GM19035 (cell line): ENCODE measurements around the gene C1orf185.
"Not testable (repeated sequence)": the region's sequence is repeated elsewhere in the genome, so short reads cannot be mapped to it uniquely, and the experiment has no call there.

Experiments
- ATAC-seq: cut with Tn5 transposase; IDR thresholded peaks from one replicate; pipeline ENCODE4 v1.9.1; 2021; ENCODE audit not compliant: unreplicated experiment

The C1orf185 gene

DNA sequence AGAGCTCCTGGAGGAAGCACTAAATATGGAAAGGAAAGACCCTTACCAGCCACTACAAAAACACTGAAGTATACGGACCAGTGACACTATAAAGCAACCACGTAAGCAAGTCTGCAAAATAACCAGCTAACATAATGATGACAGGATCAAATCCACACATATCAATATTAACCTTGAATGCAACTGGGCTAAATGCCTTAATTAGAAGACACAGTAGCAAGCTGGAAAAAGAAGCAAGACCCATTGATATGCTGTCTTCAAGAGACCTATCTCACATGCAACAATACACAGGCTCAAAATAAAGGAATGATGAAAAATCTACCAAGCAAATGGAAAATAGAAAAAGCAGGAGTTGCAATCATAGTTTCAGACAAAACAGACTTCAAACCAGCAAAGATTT is 31.0 kb downstream of the C1orf185 start:
- ATAC-seq = no peak

- ATAC-seq = not testable (repeated sequence)
These were observed 35.7 kb downstream of the C1orf185 start for GRCh38 chr1:51137696-51138095.

GRCh38 chr1:51139474-51139873 is 37.4 kb downstream of the C1orf185 start:
- ATAC-seq = no peak

GRCh38 chr1:51147394-51147793 is 45.4 kb downstream of the C1orf185 start:
- no peak for ATAC-seq

- no peak for ATAC-seq
These were observed 52.7 kb downstream of the C1orf185 start for GRCh38 chr1:51154776-51155175.

GRCh38 chr1:51156752-51157151 is 54.7 kb downstream of the C1orf185 start:
- ATAC-seq = no peak

DNA sequence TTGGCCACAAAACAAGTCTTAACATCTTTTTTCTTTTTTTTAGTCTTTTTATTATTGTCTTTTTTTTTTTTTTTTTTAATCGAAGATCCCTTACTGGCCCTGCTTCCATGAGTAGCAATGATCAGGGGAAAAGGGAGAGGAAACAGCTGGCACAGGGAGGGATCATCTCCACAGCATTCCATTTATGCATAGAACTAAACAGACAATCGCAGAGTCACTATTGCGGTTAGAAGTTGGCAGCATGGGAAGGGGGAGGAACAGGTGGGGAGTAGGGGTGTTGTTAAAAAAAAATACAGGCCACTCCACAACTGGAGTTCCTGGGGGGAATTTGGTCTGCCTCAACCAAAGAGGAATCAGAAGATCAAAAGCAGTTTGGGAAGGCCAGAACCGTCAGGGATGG is 55.4 kb downstream of the C1orf185 start:
- no peak for ATAC-seq

GRCh38 chr1:51158263-51158662 is 56.2 kb downstream of the C1orf185 start:
- no peak for ATAC-seq

GRCh38 chr1:51162560-51162959 is 60.5 kb downstream of the C1orf185 start:
- not testable (repeated sequence) for ATAC-seq

DNA sequence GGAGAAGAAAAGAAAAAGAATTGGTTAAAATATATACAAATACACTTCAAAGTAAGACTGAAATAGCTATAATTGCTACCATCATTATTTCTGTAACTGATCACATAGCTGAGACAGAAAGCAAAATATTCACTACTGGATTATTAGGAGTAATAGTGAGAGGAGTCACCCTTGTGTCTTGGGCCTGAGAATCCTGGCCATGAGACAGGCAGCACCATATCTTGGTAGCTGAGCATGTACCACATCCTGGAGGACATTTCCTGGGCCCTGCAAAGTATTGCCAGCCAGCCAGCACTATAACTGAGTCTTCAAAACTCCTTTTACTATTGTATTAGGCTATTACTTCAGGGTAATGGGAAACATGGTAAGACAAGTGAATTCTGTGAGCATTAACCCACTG is 63.5 kb downstream of the C1orf185 start:
- no peak for ATAC-seq

DNA sequence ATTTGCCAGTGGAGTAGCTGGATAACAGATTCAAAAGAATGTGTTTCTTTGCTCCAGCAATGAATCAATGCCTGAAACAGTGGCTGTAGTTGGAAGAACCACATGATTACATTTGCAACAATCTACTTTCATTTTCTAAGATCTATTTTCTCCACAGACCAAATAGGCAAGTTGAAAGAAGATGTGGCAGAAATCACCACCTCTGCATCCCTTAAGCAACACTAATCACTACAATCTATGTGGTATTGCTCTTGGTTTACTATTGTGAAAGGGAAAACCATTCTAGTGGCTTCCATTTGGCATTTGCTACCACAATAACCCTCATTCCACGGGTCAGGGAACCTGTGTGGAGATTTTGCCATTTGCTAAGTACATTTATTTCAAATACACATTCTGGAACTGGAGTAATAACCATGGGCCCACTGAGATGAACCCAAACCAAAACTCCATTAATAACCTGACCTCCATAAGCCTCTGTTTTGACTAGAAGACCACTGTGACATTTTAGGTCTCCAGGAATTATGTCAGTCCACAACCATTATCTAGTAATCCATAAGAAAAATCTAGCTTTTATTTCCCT is 66.3 kb downstream of the C1orf185 start:
- no peak for ATAC-seq

GRCh38 chr1:51168936-51169335 is 66.9 kb downstream of the C1orf185 start:
- ATAC-seq = no peak

GRCh38 chr1:51170342-51170741 is 68.3 kb downstream of the C1orf185 start:
- no peak for ATAC-seq

GRCh38 chr1:51172811-51173210 is 70.8 kb downstream of the C1orf185 start:
- ATAC-seq = no peak

- ATAC-seq = no peak
These were observed 73.2 kb downstream of the C1orf185 start for GRCh38 chr1:51175278-51175677.

DNA sequence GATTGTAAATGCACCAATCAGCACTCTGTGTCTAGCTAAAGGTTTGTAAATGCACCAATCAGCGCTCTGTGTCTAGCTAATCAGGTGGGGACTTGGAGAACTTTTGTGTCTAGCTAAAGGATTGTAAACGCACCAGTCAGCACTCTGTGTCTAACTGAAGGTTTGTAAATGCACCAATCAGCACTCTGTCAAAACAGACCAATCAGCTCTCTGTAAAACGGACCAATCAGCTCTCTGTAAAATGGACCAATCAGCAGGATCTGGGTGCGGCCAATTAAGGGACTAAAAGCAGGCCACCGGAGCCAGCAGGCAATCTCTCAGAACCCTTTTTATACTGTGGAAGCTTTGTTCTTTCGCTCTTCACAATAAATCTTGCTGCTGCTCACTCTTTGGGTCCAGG is 76.0 kb downstream of the C1orf185 start:
- not testable (repeated sequence) for ATAC-seq

GRCh38 chr1:51188230-51188629 is 86.2 kb downstream of the C1orf185 start:
- ATAC-seq = no peak

DNA sequence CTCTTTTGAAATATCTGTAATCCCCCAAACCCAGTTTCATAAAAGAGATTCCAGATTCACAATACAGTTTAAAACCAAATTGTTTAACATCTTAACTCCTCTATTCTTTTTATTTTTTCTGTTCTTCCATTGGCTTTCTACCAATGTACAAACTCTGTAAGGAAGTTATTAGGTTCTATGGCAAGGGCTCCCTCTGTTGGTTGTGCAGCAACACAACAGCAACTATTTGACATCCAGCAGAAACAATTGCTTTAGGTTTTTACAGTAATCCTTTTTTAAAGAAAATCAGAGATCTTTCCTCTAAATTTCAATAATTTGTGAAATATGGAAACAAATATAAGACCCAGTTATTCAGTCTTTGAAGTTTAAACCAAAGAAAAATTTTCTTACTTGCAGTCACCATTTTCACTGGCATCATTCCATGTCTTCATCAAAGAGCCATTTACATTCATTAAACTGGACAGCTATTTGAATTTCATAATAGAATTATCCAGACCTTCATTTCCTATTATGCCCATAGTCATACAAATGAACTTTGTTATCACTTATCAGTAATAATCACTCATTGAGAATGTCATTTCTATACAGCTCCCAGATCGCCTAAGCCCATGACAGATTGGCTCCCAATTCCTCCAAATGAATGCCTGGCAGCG is 87.5 kb downstream of the C1orf185 start:
- ATAC-seq = no peak

DNA sequence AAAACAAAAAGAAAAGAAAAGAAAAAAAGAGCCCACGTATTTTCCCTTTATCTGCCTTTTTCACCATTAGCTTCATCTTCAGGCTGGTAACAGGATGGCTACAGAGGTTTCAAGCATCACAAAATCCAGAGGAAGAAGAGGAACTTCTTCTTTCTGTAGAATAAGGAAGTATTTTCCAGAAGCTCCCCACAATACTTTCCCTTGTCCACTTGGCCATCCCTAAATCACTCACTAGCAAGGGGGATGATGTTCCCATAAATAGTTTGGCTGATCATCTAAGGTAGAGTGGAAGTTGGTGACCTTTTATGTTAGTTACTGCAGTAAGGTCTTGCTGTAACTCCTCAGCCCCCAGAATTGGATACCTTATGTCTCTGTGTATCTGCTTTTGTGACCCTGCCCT is 88.9 kb downstream of the C1orf185 start:
- ATAC-seq = no peak

DNA sequence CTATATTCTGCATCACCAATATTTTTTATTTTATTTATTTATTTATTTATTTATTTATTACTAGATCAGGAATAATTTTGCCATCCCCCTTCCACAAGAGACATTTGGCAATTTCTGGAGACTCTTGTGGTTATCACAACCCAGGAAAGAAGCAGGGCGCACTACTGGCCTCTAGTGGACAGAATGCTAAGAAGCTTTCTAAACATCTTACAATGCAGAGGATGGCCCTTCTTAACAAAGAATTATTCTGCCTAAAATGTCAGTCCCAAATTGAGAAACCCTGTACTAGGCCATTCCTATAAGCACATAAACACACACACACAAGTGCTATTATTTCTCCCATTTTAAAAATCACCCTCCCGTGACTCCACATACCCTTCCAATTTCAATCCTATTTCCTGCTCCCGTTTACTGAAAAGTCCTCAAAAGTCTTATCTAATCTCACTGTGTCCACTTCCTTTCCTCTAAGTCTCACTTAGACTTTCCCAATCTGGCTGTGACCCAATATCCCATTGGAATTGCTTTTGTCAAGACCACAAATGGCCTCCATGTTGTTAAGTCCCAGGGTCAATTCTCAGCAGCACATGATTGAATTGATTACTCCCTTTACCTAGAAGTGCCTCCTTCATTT is 90.3 kb downstream of the C1orf185 start:
- ATAC-seq = peak; percentile 59

- no peak for ATAC-seq
These were observed 91.5 kb downstream of the C1orf185 start for GRCh38 chr1:51193564-51193963.
